GM12865 (cell line): ENCODE results near the gene ACOT11.

ENCODE experiments used
- DNase-seq: peaks from one replicate; pipeline ENCODE4 v3.0.0; 2010; ENCODE audit warnings: low read depth
- H3K4me3 ChIP-seq: 2 replicates; pipeline ENCODE4 v1.5.1; 2011; ENCODE audit warnings: mild to moderate bottlenecking, low read depth, low read length, control low read depth
- CTCF ChIP-seq: IDR thresholded peaks from 2 replicates; pipeline ENCODE4 v1.5.1; 2011; ENCODE audit warnings: low read length, control low read depth, low read depth, inconsistent platforms; ENCODE audit not compliant: insufficient read depth; ENCODE audit errors: missing control alignments

Gene ACOT11

GRCh38 chr1:54585181-54586066, 37.4 kb downstream of the ACOT11 start:
- H3K4me3 ChIP-seq: no peak overlapping the region
- TF ChIP-seq CTCF: no peak
- DNase-seq: no peak

GRCh38 chr1:54588377-54588776, 40.3 kb downstream of the ACOT11 start:
- no peak for DNase-seq
- no peak for TF ChIP-seq CTCF
- no peak overlapping the region for H3K4me3 ChIP-seq

- no peak overlapping the region for H3K4me3 ChIP-seq
- no peak for DNase-seq
- TF ChIP-seq CTCF: no peak
Observed at GRCh38 chr1:54591127-54591756, 43.2 kb downstream of the ACOT11 start.

- no peak for DNase-seq
- TF ChIP-seq CTCF: no peak
- H3K4me3 ChIP-seq: no peak overlapping the region
Observed at GRCh38 chr1:54593571-54594160, 45.6 kb downstream of the ACOT11 start.

- no peak for TF ChIP-seq CTCF
- no peak overlapping the region for H3K4me3 ChIP-seq
- no peak for DNase-seq
Observed at GRCh38 chr1:54594463-54594862, 46.4 kb downstream of the ACOT11 start.

- TF ChIP-seq CTCF: no peak
- H3K4me3 ChIP-seq: no peak overlapping the region
- no peak for DNase-seq
Observed at GRCh38 chr1:54595956-54596498, 48.0 kb downstream of the ACOT11 start.
